H54 (cell line): ENCODE data around the gene EEF1E1.
A peak's percentile ranks its signal among the peaks of the same experiment; 100 is the strongest.

Experiments
- DNase-seq: peaks from one replicate; pipeline ENCODE4 v3.0.0; 2011; ENCODE audit warnings: low spot score, mixed read lengths; ENCODE audit not compliant: insufficient read length
- FAIRE-seq: peaks from 3 replicates; lab custom pipeline; 2011; peaks lifted over from hg19 to GRCh38; lab: Jason Lieb, UNC
- POLR2A ChIP-seq: IDR thresholded peaks from 2 replicates; pipeline ENCODE4 v1.6.1; 2011; ENCODE audit warnings: low read depth, mild to moderate bottlenecking, low read length

Gene EEF1E1

GRCh38 chr6:8102122-8102958 lies at the start of gene EEF1E1:
TSS of gene EEF1E1 (minus strand) at chr6:8102548. CDS start at chr6:8102521, 27 bp downstream.
- peak; percentile 91 for FAIRE-seq
- TF ChIP-seq POLR2A, result peak; percentile 77
- peak; percentile 92 for DNase-seq

- FAIRE-seq (no peak), DNase-seq (no peak)
- TF ChIP-seq POLR2A, result no peak
Observed at GRCh38 chr6:8149350-8149749, 47.0 kb upstream of the EEF1E1 start.

- no peak for FAIRE-seq
Observed at GRCh38 chr6:8143945-8144344, 41.6 kb upstream of the EEF1E1 start.

GRCh38 chr6:8139451-8139850 lies 37.1 kb upstream of the EEF1E1 start:
- no peak for DNase-seq
- FAIRE-seq, result no peak
- TF ChIP-seq POLR2A, result no peak

More at GRCh38 chr6:8143945-8144344, 41.6 kb upstream of the EEF1E1 start:
- no peak for DNase-seq
- TF ChIP-seq POLR2A, result no peak

- DNase-seq (no peak), FAIRE-seq (no peak)
- TF ChIP-seq POLR2A, result no peak
Observed at GRCh38 chr6:8137529-8137939, 35.2 kb upstream of the EEF1E1 start.

- no peak for TF ChIP-seq POLR2A
- FAIRE-seq, result no peak
- no peak for DNase-seq
Observed at GRCh38 chr6:8135276-8135675, 32.9 kb upstream of the EEF1E1 start.

GRCh38 chr6:8132130-8132529 lies 29.8 kb upstream of the EEF1E1 start:
- DNase-seq (no peak), FAIRE-seq (no peak)
- no peak for TF ChIP-seq POLR2A

- peak; percentile 70 for FAIRE-seq
- peak; percentile 32 for DNase-seq
Observed at GRCh38 chr6:8131265-8131897, 29.0 kb upstream of the EEF1E1 start.

GRCh38 chr6:8130399-8130798 lies 28.1 kb upstream of the EEF1E1 start:
- DNase-seq (no peak), FAIRE-seq (no peak)
- no peak for TF ChIP-seq POLR2A

More at GRCh38 chr6:8131265-8131897, 29.0 kb upstream of the EEF1E1 start:
- no peak for TF ChIP-seq POLR2A

GRCh38 chr6:8123236-8123635 lies 20.9 kb upstream of the EEF1E1 start:
- DNase-seq (no peak), FAIRE-seq (no peak)
- TF ChIP-seq POLR2A, result no peak

GRCh38 chr6:8114956-8115355 lies 12.6 kb upstream of the EEF1E1 start:
- TF ChIP-seq POLR2A, result no peak
- DNase-seq, result no peak
- FAIRE-seq, result no peak

- FAIRE-seq (no peak), DNase-seq (no peak)
- TF ChIP-seq POLR2A, result no peak
Observed at GRCh38 chr6:8113131-8113654, 10.8 kb upstream of the EEF1E1 start.

GRCh38 chr6:8110725-8111124 lies 8.4 kb upstream of the EEF1E1 start:
- TF ChIP-seq POLR2A, result no peak
- DNase-seq (no peak), FAIRE-seq (no peak)

GRCh38 chr6:8110117-8110721 lies 7.9 kb upstream of the EEF1E1 start:
- DNase-seq (no peak), FAIRE-seq (no peak)
- TF ChIP-seq POLR2A, result no peak
